ENCODE results near the gene HEATR5A. TPM values are rescaled to one million over a fixed set of nuclear protein-coding genes. Genes with fewer than 3 reads are reported as not detected.
"Not testable (repeated sequence)": the region's sequence is repeated elsewhere in the genome, so short reads cannot be mapped to it uniquely, and the experiment has no call there.

HEATR5A gene
- polyA plus RNA-seq, 2 of the 4 experiments (the other 2 are of a cell fraction), result 29.5 to 49.5 TPM

- ATAC-seq (no peak), DNase-seq (ENCODE audit: low read depth in 1 of 2, low spot score in 1 of 2) (no peak), FAIRE-seq (no peak)
- Histone ChIP-seq H3K4me2 (no peak overlapping the region), H3K9me3 (no peaks in the 10 kb centered on the region), H3K4me1 (no peaks in the 10 kb centered on the region), H3K4me3 (no peak overlapping the region), H3K27ac (no peak overlapping the region)
- CTCF ChIA-PET, result interaction anchor here (1.1 to 1.2 kb wide), 2 partner anchors 9 to 113 kb away, joined by 3 to 5 read pairs; partner anchors contain the start of gene HECTD1
- POLR2A ChIA-PET, result no interaction called here
- TF ChIP-seq CEBPB (IDR thresholded peaks at IDR 0.05) (no peak), FOXS1 (CRISPR knock-in tag; IDR thresholded peaks at IDR 0.05) (no peak), HOXB13 (CRISPR knock-in tag; IDR thresholded peaks at IDR 0.05; ENCODE audit: low read depth) (no peak), ESRRA (IDR thresholded peaks at IDR 0.05; ENCODE audit: borderline replicate concordance, low read length) (no peak), ZFP36 (IDR thresholded peaks at IDR 0.05; ENCODE audit: borderline replicate concordance, partially characterized antibody) (no peak), POLR2A (IDR thresholded peaks at IDR 0.05; ENCODE audit: low read length) (no peak), HES2 (IDR thresholded peaks at IDR 0.05) (no peak), ZC3H11A (IDR thresholded peaks at IDR 0.05) (no peak), POLR2AphosphoS2 (conservative IDR thresholded peaks at IDR 0.05; ENCODE audit: low read length) (no peak)
- WGBS (ENCODE audit: missing lambda C conversion rate), result 92% methylated on average over 6 of the region's 6 CpGs
Measured at GRCh38 chr14:31320216-31320615, 100.1 kb downstream of the HEATR5A start.

- TF ChIP-seq HOXB5 (CRISPR knock-in tag; IDR thresholded peaks at IDR 0.05), result no peak
- no peak for TF ChIP-seq ATOH8 (CRISPR knock-in tag; IDR thresholded peaks at IDR 0.05; ENCODE audit: low read depth)
- no peak for TF ChIP-seq KDM1A (IDR thresholded peaks at IDR 0.05; ENCODE audit: low read depth)
- TF ChIP-seq JUNB (IDR thresholded peaks at IDR 0.05), result no peak
- TF ChIP-seq HEYL (CRISPR knock-in tag; IDR thresholded peaks at IDR 0.05), result no peak
- ChIA-PET POLR2A (no interaction called here), CTCF (no interaction called here)
- no peak overlapping the region for H3K27ac ChIP-seq
- H3K9me3 ChIP-seq, result no peaks in the 10 kb centered on the region
- no peak for ATAC-seq
- no peak for DNase-seq (ENCODE audit: low read depth in 1 of 2, low spot score in 1 of 2)
- no peak for FAIRE-seq
- 90% methylated on average over 5 of the region's 5 CpGs for WGBS (ENCODE audit: missing lambda C conversion rate)
- no peak overlapping the region for H3K4me2 ChIP-seq
- no peaks in the 10 kb centered on the region for H3K4me1 ChIP-seq
- H3K4me3 ChIP-seq, result no peak overlapping the region
Measured at GRCh38 chr14:31319701-31320100, 100.6 kb downstream of the HEATR5A start.

- no peaks in the 10 kb centered on the region for H3K4me1 ChIP-seq
- H3K4me3 ChIP-seq, result no peak overlapping the region
- 93% methylated on average over 1 of the region's 1 CpG for WGBS (ENCODE audit: missing lambda C conversion rate)
- no peak for ATAC-seq
- TF ChIP-seq ZSCAN20 (CRISPR knock-in tag; IDR thresholded peaks at IDR 0.05) (no peak), MYC (IDR thresholded peaks at IDR 0.05; ENCODE audit: borderline replicate concordance, low read length) (no peak), CBX2 (IDR thresholded peaks at IDR 0.05; ENCODE audit: borderline replicate concordance, low read depth) (no peak), NR3C1 (IDR thresholded peaks at IDR 0.05) (no peak), HOXB13 (CRISPR knock-in tag; IDR thresholded peaks at IDR 0.05; ENCODE audit: low read depth) (no peak), MAFK (IDR thresholded peaks at IDR 0.05; ENCODE audit: partially characterized antibody) (no peak)
- H3K27ac ChIP-seq, result no peak overlapping the region
- no peak for FAIRE-seq
- POLR2A ChIA-PET, result no interaction called here
- CTCF ChIA-PET, result interaction anchor here (0.6 to 0.7 kb wide), 3 partner anchors 14 to 93 kb away, joined by 3 to 5 read pairs (median 3); no protein-coding TSS in a partner anchor
- H3K4me2 ChIP-seq, result no peak overlapping the region
- DNase-seq (ENCODE audit: low read depth in 1 of 2, low spot score in 1 of 2), result no peak
- no peaks in the 10 kb centered on the region for H3K9me3 ChIP-seq
Measured at GRCh38 chr14:31312934-31313333, 107.4 kb downstream of the HEATR5A start.

GRCh38 chr14:31312370-31312769 lies 108.0 kb downstream of the HEATR5A start:
- DNase-seq (ENCODE audit: low read depth in 1 of 2, low spot score in 1 of 2); H3K4me1 ChIP-seq; H3K9me3 ChIP-seq; FAIRE-seq; H3K4me3 ChIP-seq; H3K4me2 ChIP-seq; POLR2A ChIA-PET; ATAC-seq; H3K27ac ChIP-seq: not testable (repeated sequence)
- 87% methylated on average over 6 of the region's 6 CpGs for WGBS (ENCODE audit: missing lambda C conversion rate)
- CTCF ChIA-PET, result interaction anchor here (0.7 to 1.8 kb wide), 2 partner anchors 14 to 105 kb away, joined by 3 to 6 read pairs; partner anchors contain the start of gene HECTD1
